ENCODE data around the gene SCTR. TPM values are rescaled to one million over a fixed set of nuclear protein-coding genes. Genes with fewer than 3 reads are reported as not detected.

Gene SCTR
- total RNA-seq, 1 experiment from 2014 or later = not detected

GRCh38 chr2:119512946-119513345 is 11.3 kb downstream of the SCTR start:
- no TSS peak for BruUV-seq (replicated peaks)
- in situ Hi-C loops (cut with HindIII; ENCODE audit: low pct_unique_long_range_greater_than_20kb, low sequenced_read_pairs) (no loop called here), intact Hi-C loops (cut with micrococcal nuclease; ENCODE audit: unreplicated experiment) (no loop called here)
- POLR2A ChIA-PET = no interaction called here
- ATAC-seq (no peak), DNase-seq (ENCODE audit: low read depth, low spot score) (no peak)
- Histone ChIP-seq H3K36me3 (ENCODE audit: control insufficient read depth, insufficient read depth, low read length) (no peaks in the 10 kb centered on the region), H3K4me3 (ENCODE audit: low read depth in 2 of 2, low read length in 2 of 2) (no peak overlapping the region), H3K9me3 (ENCODE audit: control insufficient read depth, insufficient read depth, low read depth, low read length) (no peaks in the 10 kb centered on the region), H3K27ac (ENCODE audit: low read length) (no peak overlapping the region), H3K4me1 (ENCODE audit: control insufficient read depth, insufficient read depth, low read length) (no peaks in the 10 kb centered on the region), H3K27me3 (ENCODE audit: control insufficient read depth, insufficient read depth, low read length) (peaks cover 7% of the 10 kb centered on the region; the same call in 1 of the 2 replicates)
- TF ChIP-seq CTCF (IDR thresholded peaks at IDR 0.05) (no peak), REST (IDR thresholded peaks at IDR 0.05; ENCODE audit: insufficient read depth in 1 of 2, low read depth in 2 of 2, low read length in 1 of 2) (no peak), TCF7L2 (IDR thresholded peaks at IDR 0.05; ENCODE audit: low read depth, low read length) (no peak), SIN3A (IDR thresholded peaks at IDR 0.05; ENCODE audit: borderline replicate concordance, insufficient read depth, low read depth, low read length) (no peak), POLR2AphosphoS5 (IDR thresholded peaks at IDR 0.05; ENCODE audit: low read depth, low read length) (no peak)
- CTCF ChIA-PET = no interaction called here

- Histone ChIP-seq H3K4me3 (ENCODE audit: low read depth in 2 of 2, low read length in 2 of 2) (no peak overlapping the region), H3K27me3 (ENCODE audit: control insufficient read depth, insufficient read depth, low read length) (peaks cover 7% of the 10 kb centered on the region; the same call in 1 of the 2 replicates), H3K27ac (ENCODE audit: low read length) (no peak overlapping the region), H3K9me3 (ENCODE audit: control insufficient read depth, insufficient read depth, low read depth, low read length) (no peaks in the 10 kb centered on the region), H3K4me1 (ENCODE audit: control insufficient read depth, insufficient read depth, low read length) (no peaks in the 10 kb centered on the region), H3K36me3 (ENCODE audit: control insufficient read depth, insufficient read depth, low read length) (no peaks in the 10 kb centered on the region)
- in situ Hi-C loops (cut with HindIII; ENCODE audit: low pct_unique_long_range_greater_than_20kb, low sequenced_read_pairs) = no loop called here
- DNase-seq (ENCODE audit: low read depth, low spot score) (no peak), ATAC-seq (no peak)
- no TSS peak for BruUV-seq (replicated peaks)
- TF ChIP-seq SIN3A (IDR thresholded peaks at IDR 0.05; ENCODE audit: borderline replicate concordance, insufficient read depth, low read depth, low read length) (no peak), POLR2AphosphoS5 (IDR thresholded peaks at IDR 0.05; ENCODE audit: low read depth, low read length) (no peak), TCF7L2 (IDR thresholded peaks at IDR 0.05; ENCODE audit: low read depth, low read length) (no peak), REST (IDR thresholded peaks at IDR 0.05; ENCODE audit: insufficient read depth in 1 of 2, low read depth in 2 of 2, low read length in 1 of 2) (no peak), CTCF (IDR thresholded peaks at IDR 0.05) (no peak)
- ChIA-PET POLR2A (no interaction called here), CTCF (no interaction called here)
- intact Hi-C loops (cut with micrococcal nuclease; ENCODE audit: unreplicated experiment) = no loop called here
These were observed 12.3 kb downstream of the SCTR start for GRCh38 chr2:119511989-119512388.

Measured in Panc1 (cell line).